G401 (cell line): Measurements from ENCODE around the gene PGBD1. TPM values are rescaled to one million over a fixed set of nuclear protein-coding genes. Genes with fewer than 3 reads are reported as not detected.
A peak's percentile ranks its signal among the peaks of the same experiment; 100 is the strongest.
"Not testable (repeated sequence)": the region's sequence is repeated elsewhere in the genome, so short reads cannot be mapped to it uniquely, and the experiment has no call there.

Experiments
- DNase-seq: peaks from one replicate; pipeline ENCODE4 v3.0.0-alpha.2; 2015; ENCODE audit warnings: low spot score
- in situ Hi-C: cut with HindIII; loops from 2 replicates; pipeline ENCODE4 v1.10.0; 2016; ENCODE audit warnings: low sequenced_read_pairs, mixed read lengths
- total RNA-seq: library from RNA; depleted of rRNA; stranded (reverse); fragments of >200 nt; shearing (Covaris generic); gene quantifications from 2 replicates; pipeline ENCODE4 v1.2.3, GENCODE V29; 2014

Gene PGBD1
- total RNA-seq, 1 experiment from 2014 or later, result 8.2 TPM

GRCh38 chr6:28266962-28267694 lies 14.2 kb upstream of the PGBD1 start, which contains the start of gene ZSCAN26:
Gene ZSCAN26 (plus strand): TSS chr6:28267143. CDS start chr6:28271920, 4,777 bp downstream.
- peak; percentile 93 for DNase-seq
- in situ Hi-C loops, result no loop called here

GRCh38 chr6:28267695-28268059 lies 13.7 kb upstream of the PGBD1 start:
- no peak for DNase-seq
- in situ Hi-C loops, result no loop called here

- no peak for DNase-seq
- in situ Hi-C loops, result no loop called here
Observed at GRCh38 chr6:28269492-28269891, 11.9 kb upstream of the PGBD1 start.

GRCh38 chr6:28274888-28275287 lies 6.5 kb upstream of the PGBD1 start:
- in situ Hi-C loops, result no loop called here
- DNase-seq, result no peak

GRCh38 chr6:28277746-28278145 lies 3.6 kb upstream of the PGBD1 start:
- in situ Hi-C loops, result no loop called here
- no peak for DNase-seq

- DNase-seq, result no peak
- in situ Hi-C loops, result no loop called here
Observed at GRCh38 chr6:28280595-28281287, 631 bp upstream of the PGBD1 start.

GRCh38 chr6:28282926-28283325 lies 1.6 kb downstream of the PGBD1 start:
- no peak for DNase-seq
- in situ Hi-C loops, result no loop called here

- in situ Hi-C loops, result no loop called here
- DNase-seq, result no peak
Observed at GRCh38 chr6:28291573-28291972, 10.2 kb downstream of the PGBD1 start.

GRCh38 chr6:28295326-28295725 lies 14.0 kb downstream of the PGBD1 start:
- in situ Hi-C loops, result no loop called here

GRCh38 chr6:28296520-28297060 lies 15.2 kb downstream of the PGBD1 start:
- no peak for DNase-seq
- in situ Hi-C loops, result no loop called here

More at GRCh38 chr6:28295326-28295725, 14.0 kb downstream of the PGBD1 start:
- no peak for DNase-seq

GRCh38 chr6:28303570-28303969 lies 22.2 kb downstream of the PGBD1 start:
- no peak for DNase-seq
- in situ Hi-C loops, result no loop called here

GRCh38 chr6:28306363-28306762 lies 25.0 kb downstream of the PGBD1 start:
- in situ Hi-C loops, DNase-seq: not testable (repeated sequence)

- in situ Hi-C loops, result no loop called here
Observed at GRCh38 chr6:28311139-28311823, 29.9 kb downstream of the PGBD1 start.

GRCh38 chr6:28312939-28313338 lies 31.6 kb downstream of the PGBD1 start:
- DNase-seq, result no peak
- in situ Hi-C loops, result no loop called here

More at GRCh38 chr6:28311139-28311823, 29.9 kb downstream of the PGBD1 start:
- DNase-seq, result no peak

GRCh38 chr6:28315628-28316027 lies 34.3 kb downstream of the PGBD1 start:
- no peak for DNase-seq
- in situ Hi-C loops, result no loop called here

- DNase-seq, in situ Hi-C loops: not testable (repeated sequence)
Observed at GRCh38 chr6:28317866-28318265, 36.5 kb downstream of the PGBD1 start.

- no peak for DNase-seq
- in situ Hi-C loops, result no loop called here
Observed at GRCh38 chr6:28322661-28323060, 41.3 kb downstream of the PGBD1 start.

- in situ Hi-C loops, result no loop called here
- no peak for DNase-seq
Observed at GRCh38 chr6:28323813-28324424, 42.5 kb downstream of the PGBD1 start.

- in situ Hi-C loops, result no loop called here
- no peak for DNase-seq
Observed at GRCh38 chr6:28326371-28326948, 45.1 kb downstream of the PGBD1 start.
